Mesenchymal stem cell (in vitro differentiated cells and primary cell): ENCODE data around the gene C1QTNF8.

Source experiments
- DNase-seq: peaks from one replicate; pipeline ENCODE4 v3.0.0-alpha.2; 2013
- H2AFZ ChIP-seq: one replicate; pipeline ENCODE4 v1.6.1; 2013; ENCODE audit warnings: low read depth, mild to moderate bottlenecking, control low read depth, inconsistent platforms, low read length, moderate library complexity
- H2AK5ac ChIP-seq: 2 replicates; pipeline ENCODE4 v1.6.1; 2013; ENCODE audit warnings: low read length, moderate library complexity, mild to moderate bottlenecking, inconsistent platforms; ENCODE audit not compliant: severe bottlenecking
- H2BK120ac ChIP-seq: one replicate; pipeline ENCODE4 v1.6.1; 2013; ENCODE audit warnings: low read depth, mild to moderate bottlenecking, inconsistent platforms, low read length, moderate library complexity
- H2BK12ac ChIP-seq, 2 experiments: one replicate each; pipeline ENCODE4 v1.6.1; 2013; ENCODE audit warnings: inconsistent platforms in 2 of 2, low read length in 2 of 2, mild to moderate bottlenecking in 2 of 2, moderate library complexity in 2 of 2, control low read depth in 1 of 2
- H2BK15ac ChIP-seq: one replicate; pipeline ENCODE4 v1.6.1; 2013; ENCODE audit warnings: mild to moderate bottlenecking, low read depth, inconsistent platforms; ENCODE audit not compliant: poor library complexity, severe bottlenecking
- H2BK5ac ChIP-seq: 2 replicates; pipeline ENCODE4 v1.6.1; 2013; ENCODE audit warnings: low read depth, mild to moderate bottlenecking, low read length, control low read depth, inconsistent platforms; ENCODE audit not compliant: poor library complexity, severe bottlenecking
- H3K14ac ChIP-seq, 2 experiments: one replicate each; pipeline ENCODE4 v1.6.1; 2013; ENCODE audit warnings: inconsistent platforms in 2 of 2, low read length in 2 of 2, control low read depth in 1 of 2, mild to moderate bottlenecking in 1 of 2, moderate library complexity in 1 of 2
- H3K18ac ChIP-seq, 2 experiments: one replicate each; pipeline ENCODE4 v1.6.1; 2013; ENCODE audit warnings: inconsistent platforms in 2 of 2, low read length in 2 of 2, control low read depth in 1 of 2, low read depth in 1 of 2, mild to moderate bottlenecking in 1 of 2
- H3K23ac ChIP-seq, 2 experiments: one replicate each; pipeline ENCODE4 v1.6.1; 2013; ENCODE audit warnings: inconsistent platforms in 2 of 2, low read length in 2 of 2, mild to moderate bottlenecking in 2 of 2, moderate library complexity in 2 of 2, control low read depth in 1 of 2
- H3K27ac ChIP-seq: 2 replicates; pipeline ENCODE4 v1.5.1; 2013; ENCODE audit warnings: mild to moderate bottlenecking, moderate library complexity, low read length, control low read depth, inconsistent platforms; ENCODE audit not compliant: poor library complexity, severe bottlenecking
- H3K27me3 ChIP-seq, 2 experiments: 2 replicates each; pipeline versions ENCODE4 v1.6.1 to v1.7.0; 2013; ENCODE audit warnings: low read length in 2 of 2, mild to moderate bottlenecking in 2 of 2, moderate library complexity in 2 of 2, control low read depth in 1 of 2, inconsistent platforms in 1 of 2; ENCODE audit not compliant: control insufficient read depth in 1 of 2, insufficient read depth in 1 of 2
- H3K36me3 ChIP-seq, 2 experiments: 2 replicates each; pipeline versions ENCODE4 v1.6.1 to v1.7.0; 2013; ENCODE audit warnings: low read length in 2 of 2, control low read depth in 1 of 2, inconsistent platforms in 1 of 2, low read depth in 1 of 2, mild to moderate bottlenecking in 1 of 2; ENCODE audit not compliant: insufficient read depth in 2 of 2, control insufficient read depth in 1 of 2
- H3K4ac ChIP-seq, 2 experiments: one replicate each; pipeline ENCODE4 v1.6.1; 2013; ENCODE audit warnings: inconsistent platforms in 2 of 2, low read length in 2 of 2, mild to moderate bottlenecking in 2 of 2, moderate library complexity in 2 of 2, control low read depth in 1 of 2, low read depth in 1 of 2
- H3K4me1 ChIP-seq: 2 replicates; pipeline ENCODE4 v1.6.1; 2013; ENCODE audit warnings: low read depth, low read length, control low read depth; ENCODE audit not compliant: control insufficient read depth, insufficient read depth
- H3K4me2 ChIP-seq: 2 replicates; pipeline ENCODE4 v1.6.1; 2013; ENCODE audit warnings: low read length, mild to moderate bottlenecking, inconsistent platforms; ENCODE audit not compliant: poor library complexity, severe bottlenecking
- H3K4me3 ChIP-seq, 2 experiments: 2 replicates each; pipeline versions ENCODE4 v1.5.1 to v1.7.0; 2013; ENCODE audit warnings: low read length in 2 of 2, mild to moderate bottlenecking in 2 of 2, control low read depth in 1 of 2, low read depth in 1 of 2; ENCODE audit not compliant: insufficient read depth in 1 of 2
- H3K79me1 ChIP-seq: replicated peaks from 2 replicates; pipeline ENCODE4 v1.6.1; 2013; ENCODE audit warnings: mild to moderate bottlenecking, control low read depth, low read length, inconsistent platforms; ENCODE audit not compliant: poor library complexity, severe bottlenecking
- H3K9ac ChIP-seq: 2 replicates; pipeline ENCODE4 v1.7.0; 2013; ENCODE audit warnings: mild to moderate bottlenecking, low read length, moderate library complexity
- H3K9me3 ChIP-seq: 2 replicates; pipeline ENCODE4 v1.7.0; 2013; ENCODE audit warnings: mild to moderate bottlenecking, low read length; ENCODE audit not compliant: control insufficient read depth
- H4K8ac ChIP-seq: one replicate; pipeline ENCODE4 v1.6.1; 2013; ENCODE audit warnings: inconsistent platforms, mild to moderate bottlenecking, low read length, moderate library complexity
- H4K91ac ChIP-seq: one replicate; pipeline ENCODE4 v1.6.1; 2013; ENCODE audit warnings: mild to moderate bottlenecking, low read length, inconsistent platforms
- WGBS: methylation state at CpG from one replicate; pipeline ENCODE4 v1.1.7; 2013; ENCODE audit warnings: mixed read lengths; 5-methylcytosine and 5-hydroxymethylcytosine counted together

The C1QTNF8 gene

DNA sequence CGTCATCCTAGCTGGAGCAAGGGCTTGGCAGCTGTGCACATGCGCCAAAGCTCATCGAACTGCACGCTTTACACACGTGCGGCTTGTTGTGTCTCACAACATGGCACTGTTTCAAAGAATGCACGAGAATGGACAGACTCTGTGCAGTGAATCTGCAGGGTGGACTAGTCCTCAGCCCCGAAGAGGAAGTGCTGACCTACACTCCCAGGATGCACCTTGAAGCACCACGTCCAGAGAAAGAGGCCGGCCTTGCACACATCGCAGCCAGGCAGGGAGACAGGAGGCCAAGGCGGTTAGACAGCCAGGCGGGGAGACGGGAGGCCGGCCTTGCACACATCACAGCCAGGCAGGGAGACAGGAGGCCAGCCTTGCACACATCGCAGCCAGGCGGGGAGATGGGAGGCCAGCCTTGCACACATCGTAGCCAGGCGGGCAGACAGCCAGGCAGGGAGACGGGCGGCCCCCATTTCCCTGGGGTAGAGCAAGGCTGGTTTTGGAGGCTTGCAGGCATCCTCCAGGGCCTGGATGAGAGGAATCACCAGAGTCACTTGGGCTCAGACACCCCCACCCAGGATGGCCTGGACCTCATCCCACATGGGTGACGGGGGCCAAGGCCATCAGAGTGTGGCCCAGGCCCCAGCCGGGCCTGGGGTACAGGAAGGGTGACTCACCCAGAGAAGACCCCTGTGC, 47.9 kb upstream of the C1QTNF8 start:
- Histone ChIP-seq H3K14ac (no peak overlapping the region), H2BK5ac (no peak overlapping the region), H2BK15ac (no peak overlapping the region), H3K9ac (no peak overlapping the region), H3K9me3 (peaks cover 3% of the 10 kb centered on the region), H3K23ac (no peak overlapping the region), H2AFZ (no peak overlapping the region), H3K4me1 (peaks cover 23% of the 10 kb centered on the region), H4K8ac (no peak overlapping the region), H3K27me3 (peaks cover 44 to 68% of the 10 kb centered on the region in 2 experiments), H2BK12ac (no peak overlapping the region), H3K27ac (no peak overlapping the region), H4K91ac (peak overlapping the region; percentile 21), H2BK120ac (no peak overlapping the region), H2AK5ac (no peak overlapping the region), H3K18ac (no peak overlapping the region), H3K4ac (no peak overlapping the region), H3K79me1 (no peaks in the 10 kb centered on the region), H3K4me3 (peak overlapping the region in 1 of 2 experiments; percentile 11), H3K36me3 (no peaks in the 10 kb centered on the region), H3K4me2 (no peak overlapping the region)
- no peak for DNase-seq
- WGBS = 87% methylated on average over 23 of the region's 23 CpGs

DNA sequence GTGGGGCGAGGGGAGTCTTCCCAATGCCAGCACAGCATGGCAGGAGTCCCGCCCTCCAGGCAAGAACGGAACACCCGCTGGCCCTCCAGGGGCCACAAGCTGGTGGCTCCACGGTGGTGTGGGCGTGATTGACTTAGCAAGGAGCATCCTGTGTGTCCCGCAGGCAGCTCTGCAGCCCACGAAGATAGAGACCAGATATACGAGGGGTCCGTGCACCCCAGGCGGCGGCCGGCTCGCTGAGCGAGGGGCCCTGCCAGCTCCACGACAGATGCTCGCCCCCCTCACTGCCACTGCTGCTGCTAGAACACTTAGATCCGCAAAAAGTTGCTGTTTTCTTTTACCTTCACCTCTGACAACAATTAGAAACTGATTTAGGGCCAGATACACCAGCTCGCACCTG, 46.9 kb upstream of the C1QTNF8 start:
- Histone ChIP-seq H4K91ac (no peak overlapping the region), H3K9ac (no peak overlapping the region), H3K14ac (no peak overlapping the region), H3K4me3 (no peak overlapping the region), H2AFZ (no peak overlapping the region), H2BK120ac (no peak overlapping the region), H2BK12ac (no peak overlapping the region), H4K8ac (no peak overlapping the region), H3K4me1 (peaks cover 23% of the 10 kb centered on the region), H3K18ac (no peak overlapping the region), H3K27me3 (peaks cover 44 to 58% of the 10 kb centered on the region in 2 experiments), H2BK15ac (no peak overlapping the region), H3K23ac (no peak overlapping the region), H3K9me3 (peaks cover 3% of the 10 kb centered on the region), H3K4me2 (no peak overlapping the region), H3K79me1 (no peaks in the 10 kb centered on the region), H3K27ac (no peak overlapping the region), H3K36me3 (no peaks in the 10 kb centered on the region), H3K4ac (no peak overlapping the region), H2BK5ac (no peak overlapping the region), H2AK5ac (no peak overlapping the region)
- DNase-seq = no peak
- WGBS = 86% methylated on average over 18 of the region's 19 CpGs

DNA sequence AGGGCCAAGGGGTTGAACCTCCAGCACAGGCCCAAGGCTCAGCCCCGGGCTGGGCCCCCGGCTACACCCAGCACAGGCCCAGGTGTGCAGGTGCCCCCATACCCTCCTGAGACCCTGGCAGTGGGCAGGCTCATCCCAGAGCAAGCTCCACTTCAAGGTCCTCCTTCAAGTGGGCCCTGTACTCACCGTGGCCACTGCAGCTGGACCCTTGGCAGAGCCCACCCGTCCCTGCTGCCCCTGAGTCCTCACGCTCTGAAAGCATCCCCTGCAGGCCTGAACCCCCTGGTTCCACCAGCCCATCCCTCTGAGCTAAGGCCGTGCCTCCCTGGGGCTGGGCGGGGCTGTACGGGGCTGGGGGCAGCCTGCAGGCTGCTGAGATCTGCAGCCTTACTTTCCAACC, 45.7 kb upstream of the C1QTNF8 start:
- no peak overlapping the region for H2BK12ac ChIP-seq
- no peak for DNase-seq
- no peak overlapping the region for H3K4me2 ChIP-seq
- H3K18ac ChIP-seq = no peak overlapping the region
- no peak overlapping the region for H3K9ac ChIP-seq
- H2AK5ac ChIP-seq = no peak overlapping the region
- no peak overlapping the region for H2BK120ac ChIP-seq
- H3K14ac ChIP-seq = no peak overlapping the region
- H3K4ac ChIP-seq = no peak overlapping the region
- 75% methylated on average over 8 of the region's 8 CpGs for WGBS
- no peaks in the 10 kb centered on the region for H3K36me3 ChIP-seq
- no peaks in the 10 kb centered on the region for H3K9me3 ChIP-seq
- no peaks in the 10 kb centered on the region for H3K79me1 ChIP-seq
- no peak overlapping the region for H2BK5ac ChIP-seq
- H2AFZ ChIP-seq = no peak overlapping the region
- H3K4me3 ChIP-seq = no peak overlapping the region
- H2BK15ac ChIP-seq = no peak overlapping the region
- H4K91ac ChIP-seq = no peak overlapping the region
- H3K27me3 ChIP-seq = peaks cover 44 to 53% of the 10 kb centered on the region in 2 experiments
- no peak overlapping the region for H3K27ac ChIP-seq
- no peak overlapping the region for H3K23ac ChIP-seq
- peaks cover 23% of the 10 kb centered on the region for H3K4me1 ChIP-seq
- no peak overlapping the region for H4K8ac ChIP-seq

DNA sequence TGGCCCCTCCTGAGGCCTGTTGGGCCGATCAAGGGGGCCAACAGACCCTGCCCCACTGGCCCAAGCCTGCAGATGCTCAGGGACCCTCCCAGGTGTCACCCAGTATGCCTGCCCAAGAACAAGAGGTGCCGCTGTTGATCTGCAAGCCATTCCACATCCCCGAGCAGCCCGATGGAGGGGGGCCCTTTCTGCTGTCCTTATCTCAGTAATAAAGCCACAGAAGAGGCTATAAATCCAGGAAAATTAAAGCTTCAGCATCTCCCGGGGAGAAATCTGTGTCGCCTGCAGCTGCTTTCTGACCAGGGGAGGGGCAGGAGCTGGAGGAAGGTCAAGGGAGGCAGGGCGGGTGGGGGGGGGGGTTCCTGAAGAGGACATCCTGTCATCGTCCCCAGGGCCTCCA, 45.1 kb upstream of the C1QTNF8 start:
- no peak overlapping the region for H3K4me2 ChIP-seq
- H2BK12ac ChIP-seq = no peak overlapping the region
- no peak overlapping the region for H4K8ac ChIP-seq
- no peak overlapping the region for H3K14ac ChIP-seq
- H2BK120ac ChIP-seq = no peak overlapping the region
- WGBS = 66% methylated on average over 4 of the region's 8 CpGs
- no peaks in the 10 kb centered on the region for H3K79me1 ChIP-seq
- no peak overlapping the region for H2AK5ac ChIP-seq
- no peak overlapping the region for H3K27ac ChIP-seq
- H2BK5ac ChIP-seq = no peak overlapping the region
- H2AFZ ChIP-seq = no peak overlapping the region
- DNase-seq = no peak
- H3K4me3 ChIP-seq = no peak overlapping the region
- no peak overlapping the region for H3K23ac ChIP-seq
- H3K9ac ChIP-seq = no peak overlapping the region
- H3K18ac ChIP-seq = no peak overlapping the region
- no peak overlapping the region for H3K4ac ChIP-seq
- H3K36me3 ChIP-seq = no peaks in the 10 kb centered on the region
- peaks cover 40 to 51% of the 10 kb centered on the region in 2 experiments for H3K27me3 ChIP-seq
- no peak overlapping the region for H2BK15ac ChIP-seq
- no peaks in the 10 kb centered on the region for H3K9me3 ChIP-seq
- no peak overlapping the region for H4K91ac ChIP-seq
- peaks cover 25% of the 10 kb centered on the region for H3K4me1 ChIP-seq
